Parathyroid adenoma (tissue), 2 donors: ENCODE measurements around the gene EPS15.

ENCODE experiments used
- H2AFZ ChIP-seq: fragments of 300-600 bp; sonication (generic); one replicate; pipeline ENCODE4 v1.7.0; 2017; ENCODE audit warnings: antibody characterized with exemption, mild to moderate bottlenecking
- H3K27ac ChIP-seq: fragments of 300-600 bp; sonication (generic); one replicate; pipeline ENCODE4 v1.7.0; 2017
- H3K27me3 ChIP-seq: fragments of 300-600 bp; sonication (generic); one replicate; pipeline ENCODE4 v1.7.0; 2017; ENCODE audit warnings: low read length; ENCODE audit not compliant: control insufficient read depth, insufficient read depth
- H3K36me3 ChIP-seq: fragments of 300-600 bp; sonication (generic); one replicate; pipeline ENCODE4 v1.7.0; 2017; ENCODE audit warnings: low read length; ENCODE audit not compliant: control insufficient read depth, insufficient read depth
- H3K4me1 ChIP-seq: fragments of 300-600 bp; sonication (generic); one replicate; pipeline ENCODE4 v1.7.0; 2017; ENCODE audit warnings: control low read depth
- H3K4me2 ChIP-seq: fragments of 300-600 bp; sonication (generic); one replicate; pipeline ENCODE4 v1.7.0; 2017; ENCODE audit warnings: low read length
- H3K4me3 ChIP-seq: fragments of 300-600 bp; sonication (generic); one replicate; pipeline ENCODE4 v1.7.0; 2017; ENCODE audit warnings: low read depth, low read length
- H3K79me2 ChIP-seq: fragments of 300-600 bp; sonication (generic); one replicate; pipeline ENCODE4 v1.7.0; 2017; ENCODE audit warnings: control low read depth
- H3K9ac ChIP-seq: fragments of 300-600 bp; sonication (generic); one replicate; pipeline ENCODE4 v1.7.0; 2017; ENCODE audit warnings: mild to moderate bottlenecking
- H3K9me3 ChIP-seq: fragments of 300-600 bp; sonication (generic); one replicate; pipeline ENCODE4 v1.7.0; 2017; ENCODE audit warnings: low read length; ENCODE audit not compliant: control insufficient read depth
- TF ChIP-seq, protein P1 (sequence below): fragments of 300-600 bp; sonication (generic); IDR thresholded peaks from one replicate; pipeline ENCODE4 v1.7.0; 2017; ENCODE audit warnings: antibody characterized with exemption, mild to moderate bottlenecking
- donor health status: primary hyperparathyroidism.

EPS15 gene

GRCh38 chr1:51519048-51519864, at the start of gene EPS15:
EPS15 (minus strand) TSS chr1:51519266; CDS start chr1:51519231, 35 bp downstream.
- H3K27ac ChIP-seq, result peak within 1 kb of the TSS; percentile 67
- no peaks in the 10 kb centered on the region for H3K27me3 ChIP-seq
- H3K4me2 ChIP-seq, result peak within 1 kb of the TSS; percentile 94
- H2AFZ ChIP-seq, result peak within 1 kb of the TSS; percentile 82
- no peak within 1 kb of the TSS for H3K9ac ChIP-seq
- peaks cover 5% of the 10 kb centered on the region for H3K79me2 ChIP-seq
- H3K4me3 ChIP-seq, result peak within 1 kb of the TSS; percentile 87
- TF ChIP-seq, protein P1, sequence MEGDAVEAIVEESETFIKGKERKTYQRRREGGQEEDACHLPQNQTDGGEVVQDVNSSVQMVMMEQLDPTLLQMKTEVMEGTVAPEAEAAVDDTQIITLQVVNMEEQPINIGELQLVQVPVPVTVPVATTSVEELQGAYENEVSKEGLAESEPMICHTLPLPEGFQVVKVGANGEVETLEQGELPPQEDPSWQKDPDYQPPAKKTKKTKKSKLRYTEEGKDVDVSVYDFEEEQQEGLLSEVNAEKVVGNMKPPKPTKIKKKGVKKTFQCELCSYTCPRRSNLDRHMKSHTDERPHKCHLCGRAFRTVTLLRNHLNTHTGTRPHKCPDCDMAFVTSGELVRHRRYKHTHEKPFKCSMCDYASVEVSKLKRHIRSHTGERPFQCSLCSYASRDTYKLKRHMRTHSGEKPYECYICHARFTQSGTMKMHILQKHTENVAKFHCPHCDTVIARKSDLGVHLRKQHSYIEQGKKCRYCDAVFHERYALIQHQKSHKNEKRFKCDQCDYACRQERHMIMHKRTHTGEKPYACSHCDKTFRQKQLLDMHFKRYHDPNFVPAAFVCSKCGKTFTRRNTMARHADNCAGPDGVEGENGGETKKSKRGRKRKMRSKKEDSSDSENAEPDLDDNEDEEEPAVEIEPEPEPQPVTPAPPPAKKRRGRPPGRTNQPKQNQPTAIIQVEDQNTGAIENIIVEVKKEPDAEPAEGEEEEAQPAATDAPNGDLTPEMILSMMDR, result no peak
- H3K9me3 ChIP-seq, result no peaks in the 10 kb centered on the region
- peaks cover 4% of the 10 kb centered on the region for H3K4me1 ChIP-seq
- H3K36me3 ChIP-seq, result no peaks in the 10 kb centered on the region

- TF ChIP-seq, protein P1, result no peak
- no peaks in the 10 kb centered on the region for H3K4me1 ChIP-seq
Measured at GRCh38 chr1:51568231-51568935, 49.3 kb upstream of the EPS15 start.

DNA sequence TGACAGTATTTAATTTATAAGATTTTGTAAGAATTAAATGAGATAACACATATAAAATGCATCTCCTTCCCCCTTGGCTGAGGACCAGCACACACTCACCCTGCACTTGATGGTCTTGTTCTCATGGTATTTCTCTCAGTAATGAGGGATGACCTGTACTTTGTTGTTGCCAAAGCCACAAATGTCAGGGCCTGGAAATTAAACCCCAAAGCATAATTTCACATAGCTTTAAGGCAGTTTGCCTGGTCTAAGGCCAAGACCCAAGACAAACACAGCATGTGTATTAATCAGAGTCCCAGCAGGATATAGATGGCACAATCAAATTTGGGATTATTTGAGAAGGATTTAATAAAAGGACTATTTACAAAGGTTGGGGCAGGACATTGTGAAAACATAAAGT, 48.6 kb upstream of the EPS15 start:
- no peaks in the 10 kb centered on the region for H3K4me1 ChIP-seq

More at GRCh38 chr1:51568231-51568935, 49.3 kb upstream of the EPS15 start:
- Histone ChIP-seq H3K4me2 (no peak overlapping the region), H3K4me3 (no peak overlapping the region), H3K36me3 (no peaks in the 10 kb centered on the region), H3K9ac (no peak overlapping the region), H3K27ac (no peak overlapping the region), H3K27me3 (no peaks in the 10 kb centered on the region), H2AFZ (no peak overlapping the region), H3K79me2 (no peaks in the 10 kb centered on the region), H3K9me3 (no peaks in the 10 kb centered on the region)

GRCh38 chr1:51566260-51566659, 47.2 kb upstream of the EPS15 start:
- H3K27ac ChIP-seq, result no peak overlapping the region
- no peaks in the 10 kb centered on the region for H3K4me1 ChIP-seq
- no peak overlapping the region for H3K4me2 ChIP-seq
- H3K36me3 ChIP-seq, result no peaks in the 10 kb centered on the region
- no peak overlapping the region for H3K4me3 ChIP-seq
- TF ChIP-seq, protein P1, result no peak
- no peaks in the 10 kb centered on the region for H3K27me3 ChIP-seq
- H3K9ac ChIP-seq, result no peak overlapping the region
- H3K9me3 ChIP-seq, result no peaks in the 10 kb centered on the region
- no peaks in the 10 kb centered on the region for H3K79me2 ChIP-seq
- no peak overlapping the region for H2AFZ ChIP-seq

More for the DNA sequence above, 48.6 kb upstream of the EPS15 start:
- Histone ChIP-seq H3K4me3 (no peak overlapping the region), H3K36me3 (no peaks in the 10 kb centered on the region), H3K27ac (no peak overlapping the region), H3K4me2 (no peak overlapping the region), H3K9ac (no peak overlapping the region), H3K79me2 (no peaks in the 10 kb centered on the region), H3K9me3 (no peaks in the 10 kb centered on the region), H3K27me3 (no peaks in the 10 kb centered on the region), H2AFZ (no peak overlapping the region)
- TF ChIP-seq, protein P1, result no peak
